Loucy (cell line): Measurements from ENCODE around the gene ZNF507.

Experiments used
- H2AFZ ChIP-seq: fragments of 200-600 bp; sonication (generic); 2 replicates; pipeline ENCODE4 v1.6.0; 2016; ENCODE audit warnings: antibody characterized with exemption, mild to moderate bottlenecking, low read length, moderate library complexity
- H3F3A ChIP-seq: fragments of 200-600 bp; 2 replicates; pipeline ENCODE4 v1.6.0; 2016; ENCODE audit warnings: antibody characterized with exemption, low read depth, mild to moderate bottlenecking
- H3K27me3 ChIP-seq: fragments of 200-600 bp; sonication (generic); 2 replicates; pipeline ENCODE4 v1.6.1; 2014; ENCODE audit warnings: low read length, mild to moderate bottlenecking; ENCODE audit not compliant: insufficient read depth, poor library complexity, severe bottlenecking
- H3K36me3 ChIP-seq: fragments of 200-600 bp; sonication (generic); 2 replicates; pipeline ENCODE4 v1.6.1; 2016; ENCODE audit warnings: low read length; ENCODE audit not compliant: insufficient read depth
- H3K4me1 ChIP-seq: fragments of 200-600 bp; sonication (generic); 2 replicates; pipeline ENCODE4 v1.5.1; 2014; ENCODE audit warnings: low read length, mild to moderate bottlenecking; ENCODE audit not compliant: insufficient read depth, poor library complexity, severe bottlenecking
- H3K4me2 ChIP-seq: fragments of 200-600 bp; sonication (generic); 2 replicates; pipeline ENCODE4 v1.6.0; 2014; ENCODE audit warnings: antibody characterized with exemption, low read length, low read depth, mild to moderate bottlenecking; ENCODE audit not compliant: poor library complexity, severe bottlenecking
- H3K4me3 ChIP-seq: fragments of 200-600 bp; sonication (generic); 2 replicates; pipeline ENCODE4 v1.5.1; 2014; ENCODE audit warnings: low read length, mild to moderate bottlenecking, mixed read lengths; ENCODE audit not compliant: poor library complexity, severe bottlenecking
- H3K79me2 ChIP-seq: fragments of 200-600 bp; sonication (generic); 2 replicates; pipeline ENCODE4 v1.6.1; 2014; ENCODE audit warnings: low read length; ENCODE audit not compliant: insufficient read depth
- H3K9ac ChIP-seq: fragments of 200-600 bp; sonication (generic); 2 replicates; pipeline ENCODE4 v1.6.0; 2014; ENCODE audit warnings: mild to moderate bottlenecking, low read depth, low read length, moderate library complexity; ENCODE audit not compliant: poor library complexity, severe bottlenecking
- H3K9me2 ChIP-seq: fragments of 200-600 bp; sonication (generic); replicated peaks from 2 replicates; pipeline ENCODE4 v1.6.1; 2016; ENCODE audit warnings: low read depth, low read length, mixed read lengths
- H3K9me3 ChIP-seq: fragments of 200-600 bp; sonication (generic); 2 replicates; pipeline ENCODE4 v1.6.1; 2014; ENCODE audit warnings: mild to moderate bottlenecking, antibody characterized with exemption, low read length, low read depth; ENCODE audit not compliant: insufficient read depth
- H4K20me1 ChIP-seq: fragments of 200-600 bp; sonication (generic); 2 replicates; pipeline ENCODE4 v1.6.0; 2014; ENCODE audit warnings: antibody characterized with exemption, low read length, mild to moderate bottlenecking; ENCODE audit not compliant: insufficient read depth, poor library complexity, severe bottlenecking
- CTCF ChIP-seq: fragments of 200-600 bp; sonication (generic); conservative IDR thresholded peaks from 2 replicates; pipeline ENCODE4 v1.5.1; 2014; ENCODE audit warnings: mild to moderate bottlenecking, antibody characterized with exemption, low read length
- EZH2phosphoT487 ChIP-seq: fragments of 200-600 bp; IDR thresholded peaks from 2 replicates; pipeline ENCODE4 v1.6.1; 2018; ENCODE audit warnings: antibody characterized with exemption, mild to moderate bottlenecking, moderate library complexity, borderline replicate concordance

Gene ZNF507

GRCh38 chr19:32387701-32388392 is 42.4 kb downstream of the ZNF507 start:
- no peaks in the 10 kb centered on the region for H3K27me3 ChIP-seq
- H3K9me2 ChIP-seq, result no peaks in the 10 kb centered on the region
- no peaks in the 10 kb centered on the region for H3K79me2 ChIP-seq
- H3F3A ChIP-seq, result no peaks in the 10 kb centered on the region
- no peak overlapping the region for H2AFZ ChIP-seq
- H3K4me2 ChIP-seq, result no peak overlapping the region
- peaks cover 15% of the 10 kb centered on the region; the same call in 1 of the 2 replicates for H3K36me3 ChIP-seq
- H3K4me3 ChIP-seq, result no peak overlapping the region
- no peaks in the 10 kb centered on the region for H3K9me3 ChIP-seq
- no peak overlapping the region for H3K9ac ChIP-seq
- no peaks in the 10 kb centered on the region for H4K20me1 ChIP-seq
- TF ChIP-seq EZH2phosphoT487, result no peak
- TF ChIP-seq CTCF, result no peak
- no peaks in the 10 kb centered on the region for H3K4me1 ChIP-seq

DNA sequence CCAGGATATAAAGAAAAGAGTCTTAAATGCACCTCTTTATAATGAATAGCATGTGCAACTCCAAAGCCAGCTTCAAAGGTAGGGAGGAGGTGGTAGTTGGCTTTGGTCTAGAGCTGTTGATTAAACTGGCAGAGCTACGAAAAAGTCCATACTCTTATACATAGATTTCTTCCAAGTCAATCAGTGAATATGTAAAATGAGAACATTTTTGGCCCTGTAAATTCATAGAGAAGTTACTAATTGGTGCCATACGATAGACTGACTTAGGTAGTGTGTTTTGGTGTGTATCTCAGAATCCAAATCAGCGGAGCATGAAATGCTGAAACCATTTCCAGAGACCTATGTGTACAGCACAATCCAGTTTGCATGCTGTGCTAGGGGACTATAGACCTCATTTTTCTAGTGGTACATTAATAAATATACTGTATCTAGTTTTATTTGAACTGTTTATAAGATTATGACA is 43.0 kb downstream of the ZNF507 start:
- Histone ChIP-seq H3K4me2 (no peak overlapping the region), H3K9me2 (no peaks in the 10 kb centered on the region), H4K20me1 (no peaks in the 10 kb centered on the region), H3F3A (no peaks in the 10 kb centered on the region), H3K79me2 (no peaks in the 10 kb centered on the region), H3K4me1 (no peaks in the 10 kb centered on the region), H3K9ac (no peak overlapping the region), H3K9me3 (no peaks in the 10 kb centered on the region), H3K4me3 (no peak overlapping the region), H3K36me3 (peaks cover 10% of the 10 kb centered on the region; the same call in 1 of the 2 replicates), H3K27me3 (no peaks in the 10 kb centered on the region), H2AFZ (no peak overlapping the region)
- TF ChIP-seq EZH2phosphoT487, result no peak
- TF ChIP-seq CTCF, result no peak

DNA sequence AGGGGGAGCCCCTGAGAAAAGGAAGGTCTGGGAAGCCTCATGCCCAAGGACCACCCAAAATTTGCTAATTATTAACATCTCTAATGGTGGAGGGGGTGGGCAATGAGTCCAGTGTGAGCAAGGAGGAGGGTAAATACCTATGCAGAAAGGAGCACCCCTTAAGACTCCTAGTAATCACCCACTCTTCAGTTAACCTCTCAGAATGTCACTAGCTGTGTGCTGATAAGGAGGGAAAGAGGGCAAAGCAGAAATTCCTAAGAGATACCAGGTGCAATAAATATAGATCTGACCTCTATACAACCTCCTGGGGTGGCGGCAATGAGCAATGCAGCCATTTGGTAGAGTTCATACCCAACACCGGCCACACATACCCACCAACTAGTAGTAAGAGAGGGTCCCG is 47.5 kb downstream of the ZNF507 start:
- H3K27me3 ChIP-seq, result no peaks in the 10 kb centered on the region
- no peaks in the 10 kb centered on the region for H3K4me1 ChIP-seq
- no peaks in the 10 kb centered on the region for H4K20me1 ChIP-seq
- H3K9me3 ChIP-seq, result no peaks in the 10 kb centered on the region
- H3K4me3 ChIP-seq, result no peak overlapping the region
- H3K9me2 ChIP-seq, result no peaks in the 10 kb centered on the region
- H2AFZ ChIP-seq, result no peak overlapping the region
- H3F3A ChIP-seq, result no peaks in the 10 kb centered on the region
- no peaks in the 10 kb centered on the region for H3K79me2 ChIP-seq
- H3K4me2 ChIP-seq, result no peak overlapping the region
- no peaks in the 10 kb centered on the region for H3K36me3 ChIP-seq
- no peak overlapping the region for H3K9ac ChIP-seq
- no peak for TF ChIP-seq EZH2phosphoT487
- no peak for TF ChIP-seq CTCF
